SK-N-MC (cell line): Measurements from ENCODE around the gene ALX4.

Experiments
- EZH2 ChIP-seq: fragments of 200-600 bp; sonication (generic); IDR thresholded peaks from one replicate; pipeline ENCODE4 v1.6.1; 2017; ENCODE audit warnings: antibody characterized with exemption
- POLR2AphosphoS5 ChIP-seq: IDR thresholded peaks from 2 replicates; pipeline ENCODE4 v1.6.1; 2012; ENCODE audit warnings: mild to moderate bottlenecking, low read depth, low read length, borderline replicate concordance

DNA sequence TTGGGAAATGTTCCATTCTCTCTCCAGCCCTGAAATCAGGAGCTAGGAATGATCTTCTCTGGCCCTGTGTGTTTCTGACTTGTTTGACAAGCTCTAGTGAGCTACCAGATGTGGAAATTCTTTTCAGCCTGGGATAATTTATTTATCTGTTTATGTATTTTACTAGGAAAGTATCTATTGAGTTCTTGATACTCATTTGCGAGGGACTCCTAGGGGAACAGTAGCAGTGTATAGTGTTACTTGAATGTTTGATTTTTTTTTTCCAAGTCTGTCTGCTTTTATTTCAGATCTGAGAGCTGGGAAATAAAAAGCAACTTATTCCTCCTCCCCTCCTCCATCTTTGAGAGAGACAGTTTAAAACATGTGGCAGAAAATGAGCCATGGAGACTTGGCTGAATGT is 92.5 kb downstream of the ALX4 start:
- no peak for TF ChIP-seq EZH2
- TF ChIP-seq POLR2AphosphoS5, result no peak
